NB4 (cell line): ENCODE data around the gene HCN2.

Experiments
- CTCF ChIP-seq: IDR thresholded peaks from one replicate; pipeline ENCODE4 v1.5.1; 2012; ENCODE audit warnings: low read depth, low read length
- MAX ChIP-seq: IDR thresholded peaks from 2 replicates; pipeline ENCODE4 v1.6.1; 2011; ENCODE audit warnings: low read depth, low read length
- MYC ChIP-seq: IDR thresholded peaks from 2 replicates; pipeline ENCODE4 v1.6.1; 2011; ENCODE audit warnings: low read depth, low read length
- POLR2A ChIP-seq: IDR thresholded peaks from 2 replicates; pipeline ENCODE4 v1.6.1; 2011; ENCODE audit warnings: mild to moderate bottlenecking; ENCODE audit not compliant: insufficient read length; ENCODE audit errors: extremely low read depth

GRCh38 chr19:650121-650520, 60.4 kb downstream of the HCN2 start:
- TF ChIP-seq CTCF (no peak), POLR2A (no peak), MYC (no peak), MAX (no peak)
